C4-2B (cell line): Measurements from ENCODE around the gene RASA3.

Source experiments
- CTCF ChIP-seq: fragments of 450-650 bp; conservative IDR thresholded peaks from 2 replicates; pipeline ENCODE4 v1.5.1; 2017; ENCODE audit warnings: mild to moderate bottlenecking
- ZFX ChIP-seq: fragments of 450-650 bp; IDR thresholded peaks from 2 replicates; pipeline ENCODE4 v1.6.1; 2017

GRCh38 chr13:113980489-113981064, 151.8 kb downstream of the RASA3 start:
- TF ChIP-seq CTCF = no peak
- no peak for TF ChIP-seq ZFX
